Measurements from ENCODE around the gene CAMTA1.

Gene CAMTA1

GRCh38 chr1:7582460-7582972 is 797.3 kb downstream of the CAMTA1 start:
- Histone ChIP-seq H3K27me3 (replicated peaks; ENCODE audit: insufficient read depth, low read length) (peaks cover 96% of the 10 kb centered on the region), H3K27ac (ENCODE audit: low read length) (no peak overlapping the region), H3K4me2 (ENCODE audit: low read depth, low read length) (no peak overlapping the region), H3K36me3 (replicated peaks; ENCODE audit: insufficient read depth, low read length) (no peaks in the 10 kb centered on the region), H3K79me2 (ENCODE audit: low read length) (no peaks in the 10 kb centered on the region), H2AFZ (ENCODE audit: low read length) (no peak overlapping the region), H3K9me3 (replicated peaks; ENCODE audit: insufficient read depth, low read length) (no peaks in the 10 kb centered on the region), H3K4me3 (ENCODE audit: low read length) (no peak overlapping the region), H4K20me1 (ENCODE audit: insufficient read depth, low read length) (no peaks in the 10 kb centered on the region), H3F3A (ENCODE audit: insufficient read depth, low read length) (no peaks in the 10 kb centered on the region), H3K4me1 (ENCODE audit: low read length) (no peaks in the 10 kb centered on the region), H3K9me2 (replicated peaks; ENCODE audit: insufficient read depth, low read length) (no peaks in the 10 kb centered on the region), H3K9ac (ENCODE audit: low read length) (no peak overlapping the region)
- no peak for DNase-seq
- no peak for TF ChIP-seq EZH2phosphoT487 (IDR thresholded peaks at IDR 0.05; ENCODE audit: low read length)
- TF ChIP-seq EZH2 (optimal IDR thresholded peaks at IDR 0.05; ENCODE audit: low read depth, low read length) = no peak
- TF ChIP-seq CTCF (IDR thresholded peaks at IDR 0.05; ENCODE audit: low read length) = no peak

GRCh38 chr1:7583291-7584096 is 798.2 kb downstream of the CAMTA1 start:
- H2AFZ ChIP-seq (ENCODE audit: low read length) = no peak overlapping the region
- no peaks in the 10 kb centered on the region for H3K79me2 ChIP-seq (ENCODE audit: low read length)
- TF ChIP-seq EZH2 (optimal IDR thresholded peaks at IDR 0.05; ENCODE audit: low read depth, low read length) = no peak
- TF ChIP-seq EZH2phosphoT487 (IDR thresholded peaks at IDR 0.05; ENCODE audit: low read length) = no peak
- no peak for TF ChIP-seq CTCF (IDR thresholded peaks at IDR 0.05; ENCODE audit: low read length)
- H3K27ac ChIP-seq (ENCODE audit: low read length) = no peak overlapping the region
- no peaks in the 10 kb centered on the region for H3K36me3 ChIP-seq (replicated peaks; ENCODE audit: insufficient read depth, low read length)
- no peak for DNase-seq
- H4K20me1 ChIP-seq (ENCODE audit: insufficient read depth, low read length) = no peaks in the 10 kb centered on the region
- H3K27me3 ChIP-seq (replicated peaks; ENCODE audit: insufficient read depth, low read length) = peaks cover 96% of the 10 kb centered on the region
- H3K9me2 ChIP-seq (replicated peaks; ENCODE audit: insufficient read depth, low read length) = no peaks in the 10 kb centered on the region
- H3K9me3 ChIP-seq (replicated peaks; ENCODE audit: insufficient read depth, low read length) = no peaks in the 10 kb centered on the region
- H3K4me1 ChIP-seq (ENCODE audit: low read length) = no peaks in the 10 kb centered on the region
- H3K4me2 ChIP-seq (ENCODE audit: low read depth, low read length) = no peak overlapping the region
- no peak overlapping the region for H3K4me3 ChIP-seq (ENCODE audit: low read length)
- no peaks in the 10 kb centered on the region for H3F3A ChIP-seq (ENCODE audit: insufficient read depth, low read length)
- H3K9ac ChIP-seq (ENCODE audit: low read length) = no peak overlapping the region

GRCh38 chr1:7584157-7584556 is 798.9 kb downstream of the CAMTA1 start:
- H3K27me3 ChIP-seq (replicated peaks; ENCODE audit: insufficient read depth, low read length) = peaks cover 96% of the 10 kb centered on the region
- no peak overlapping the region for H3K4me3 ChIP-seq (ENCODE audit: low read length)
- H3K79me2 ChIP-seq (ENCODE audit: low read length) = no peaks in the 10 kb centered on the region
- H3K4me2 ChIP-seq (ENCODE audit: low read depth, low read length) = no peak overlapping the region
- H3K27ac ChIP-seq (ENCODE audit: low read length) = no peak overlapping the region
- no peaks in the 10 kb centered on the region for H3K9me3 ChIP-seq (replicated peaks; ENCODE audit: insufficient read depth, low read length)
- no peaks in the 10 kb centered on the region for H4K20me1 ChIP-seq (ENCODE audit: insufficient read depth, low read length)
- no peaks in the 10 kb centered on the region for H3F3A ChIP-seq (ENCODE audit: insufficient read depth, low read length)
- no peak for TF ChIP-seq EZH2 (optimal IDR thresholded peaks at IDR 0.05; ENCODE audit: low read depth, low read length)
- TF ChIP-seq CTCF (IDR thresholded peaks at IDR 0.05; ENCODE audit: low read length) = no peak
- no peak for TF ChIP-seq EZH2phosphoT487 (IDR thresholded peaks at IDR 0.05; ENCODE audit: low read length)
- DNase-seq = no peak
- H2AFZ ChIP-seq (ENCODE audit: low read length) = no peak overlapping the region
- no peaks in the 10 kb centered on the region for H3K36me3 ChIP-seq (replicated peaks; ENCODE audit: insufficient read depth, low read length)
- no peaks in the 10 kb centered on the region for H3K4me1 ChIP-seq (ENCODE audit: low read length)
- no peaks in the 10 kb centered on the region for H3K9me2 ChIP-seq (replicated peaks; ENCODE audit: insufficient read depth, low read length)
- no peak overlapping the region for H3K9ac ChIP-seq (ENCODE audit: low read length)
